A549 treated with GW870086 at 1 μM for 4 hours (cell line): Measurements from ENCODE around the gene ARPC1B. TPM values are rescaled to one million over a fixed set of nuclear protein-coding genes. Genes with fewer than 3 reads are reported as not detected.

ENCODE experiments used
- total RNA-seq: library from RNA; stranded (reverse); fragments of 200-300 nt; extraction: Qiagen RNA extraction; gene quantifications from 5 replicates; pipeline ENCODE4 v1.2.3, GENCODE V29; 2022; ENCODE audit warnings: low read depth

Gene ARPC1B
- 270 to 304 TPM (median 283 TPM) in 5 replicates for total RNA-seq

GRCh38 chr7:99374111-99375064 lies at the start of gene ARPC1B:
TSS of gene ARPC1B (plus strand) at chr7:99374730. CDS start at chr7:99385715, 10,985 bp downstream.

DNA sequence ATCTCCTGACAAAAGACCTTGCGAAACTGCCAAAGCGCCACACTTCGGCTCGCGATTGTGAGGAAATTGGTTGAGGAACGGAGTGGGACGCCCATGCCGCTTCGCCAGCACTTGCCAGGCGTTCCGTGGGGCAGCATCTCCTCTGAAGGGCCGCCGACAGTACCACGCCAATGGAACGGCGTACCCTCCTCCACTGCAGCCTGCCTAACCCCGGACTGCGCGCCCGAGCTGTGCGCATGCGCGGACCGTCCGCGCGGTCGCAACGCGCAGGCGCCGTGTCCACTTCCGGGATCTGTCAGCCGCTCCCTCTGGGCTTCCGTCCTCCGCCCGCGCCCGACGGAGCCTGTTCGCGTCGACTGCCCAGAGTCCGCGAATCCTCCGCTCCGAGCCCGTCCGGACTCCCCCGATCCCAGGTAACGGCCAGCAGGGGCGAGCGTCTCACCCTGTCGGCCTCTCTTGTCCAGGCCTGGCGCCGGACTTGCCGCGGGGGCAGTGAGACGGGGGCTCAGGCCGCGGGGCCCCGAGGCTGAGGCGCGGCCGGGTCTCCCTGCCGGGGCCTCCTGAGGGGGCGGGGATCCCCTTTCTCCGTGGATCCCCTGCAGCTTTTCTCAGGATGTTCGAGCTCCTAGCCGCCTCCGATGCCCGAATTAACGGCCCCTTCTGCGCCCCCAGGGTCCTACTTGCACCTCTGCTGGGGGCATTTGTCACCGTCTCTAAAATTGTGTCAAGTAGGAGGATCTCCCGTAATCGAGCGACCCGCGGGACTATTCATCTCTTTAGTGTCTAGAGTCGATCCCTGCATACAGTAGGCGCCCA lies 48.7 kb upstream of the ARPC1B start, which contains the start of gene ARPC1A:
Gene ARPC1A, plus strand, starts transcription at position 307 of the 816 bp plus-strand sequence. CDS start 7,456 bp downstream, outside the sequence.

GRCh38 chr7:99408379-99409191 lies 34.1 kb downstream of the ARPC1B start, which contains the start of the genes BUD31 and PDAP1:
TSS of gene BUD31 (plus strand) at chr7:99408969. CDS start at chr7:99411093, 2,124 bp downstream.
TSS of gene PDAP1 (minus strand) at chr7:99408597. CDS start at chr7:99408548, 49 bp downstream.

DNA sequence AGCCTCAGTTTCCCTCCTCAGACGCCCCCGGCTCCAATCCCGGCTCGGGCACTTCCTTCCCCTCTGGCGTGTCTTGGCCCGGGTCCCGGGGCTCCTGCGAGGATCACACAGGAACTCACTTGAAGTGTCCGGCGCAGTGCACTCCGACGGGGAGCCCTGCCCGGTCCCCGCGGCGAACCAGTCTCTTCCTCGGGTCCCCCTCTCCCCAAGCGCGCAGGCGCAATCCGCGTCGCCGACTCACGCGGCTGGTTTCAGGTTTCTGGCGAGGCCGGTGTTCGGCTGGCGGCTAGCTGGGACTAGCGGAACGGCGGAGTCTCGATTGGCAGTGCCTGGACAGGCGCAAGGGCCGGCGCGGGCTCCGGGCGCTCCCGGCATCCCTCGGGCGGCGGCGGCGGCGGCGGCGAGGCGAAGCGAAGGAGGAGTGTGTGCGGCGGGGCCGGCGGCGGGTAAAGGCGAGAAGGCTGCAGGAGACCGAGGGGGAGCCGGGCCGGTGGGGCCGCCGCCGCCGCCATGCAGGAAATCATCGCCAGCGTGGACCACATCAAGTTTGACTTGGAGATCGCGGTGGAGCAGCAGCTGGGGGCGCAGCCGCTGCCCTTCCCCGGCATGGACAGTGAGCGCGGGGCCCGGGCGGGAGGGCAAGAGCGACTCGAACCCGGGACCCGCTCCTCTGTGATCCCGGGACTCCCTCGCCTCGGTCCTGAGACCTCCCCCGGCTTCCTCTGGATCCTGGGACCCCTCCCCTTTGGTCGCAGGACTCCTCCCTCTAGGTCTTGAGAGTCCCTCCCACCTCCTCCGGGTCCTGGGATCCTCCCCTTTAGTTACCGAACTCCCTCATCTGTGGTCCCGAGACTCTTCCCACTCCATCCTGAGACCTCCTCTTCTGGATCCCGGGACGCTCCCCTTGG lies 64.3 kb downstream of the ARPC1B start, which contains the start of the genes CPSF4 and PTCD1:
Gene CPSF4, plus strand, starts transcription at position 371 of the 908 bp plus-strand sequence. Its CDS starts 140 bp downstream, at position 511.
Gene PTCD1, minus strand, starts transcription at position 226 of the 908 bp plus-strand sequence. CDS start 3,556 bp downstream, outside the sequence.

Other genes starting within 250 kb of the ARPC1B start
- gene SMURF1, start 230.6 kb upstream of the ARPC1B start, total RNA-seq, result 22.0 to 28.1 TPM (median 25.9 TPM) in 5 replicates
- gene KPNA7, start 166.6 kb upstream of the ARPC1B start, total RNA-seq, result 0.85 to 1.4 TPM (median 1.2 TPM) in 5 replicates
- gene MYH16, start 101.9 kb upstream of the ARPC1B start, total RNA-seq, result 0.32 to 0.70 TPM (median 0.39 TPM) in 5 replicates
- 121 to 134 TPM (median 125 TPM) in 5 replicates for gene ARPC1A, start 48.8 kb upstream of the ARPC1B start, total RNA-seq
- gene PDAP1, start 33.9 kb downstream of the ARPC1B start, total RNA-seq, result 165 to 205 TPM (median 176 TPM) in 5 replicates
- 131 to 155 TPM (median 144 TPM) in 5 replicates for gene BUD31, start 34.2 kb downstream of the ARPC1B start, total RNA-seq
- gene PTCD1, start 64.1 kb downstream of the ARPC1B start, total RNA-seq, result 5.8 to 8.7 TPM (median 7.5 TPM) in 5 replicates
- 32.9 to 43.8 TPM (median 40.8 TPM) in 5 replicates for gene CPSF4, start 64.2 kb downstream of the ARPC1B start, total RNA-seq
- 868 to 1,459 TPM (median 873 TPM) in 5 replicates for gene ATP5MF, start 91.4 kb downstream of the ARPC1B start, total RNA-seq
- gene ZNF789, start 98.2 kb downstream of the ARPC1B start, total RNA-seq, result 6.8 to 11.9 TPM (median 8.2 TPM) in 5 replicates
- gene ZNF394, start 125.6 kb downstream of the ARPC1B start, total RNA-seq, result 15.6 to 21.2 TPM (median 18.3 TPM) in 5 replicates
- gene ZKSCAN5, start 129.9 kb downstream of the ARPC1B start, total RNA-seq, result 9.0 to 9.9 TPM (median 9.2 TPM) in 5 replicates
- 4.9 to 7.0 TPM (median 6.9 TPM) in 5 replicates for gene FAM200A, start 177.4 kb downstream of the ARPC1B start, total RNA-seq
- 52.7 to 61.6 TPM (median 54.2 TPM) in 5 replicates for gene ZNF655, start 183.9 kb downstream of the ARPC1B start, total RNA-seq
- gene TMEM225B, start 223.5 kb downstream of the ARPC1B start, total RNA-seq, result 0.91 to 1.6 TPM (median 1.0 TPM) in 5 replicates
- 8.2 to 10.3 TPM (median 9.1 TPM) in 5 replicates for gene ZSCAN25, start 242.2 kb downstream of the ARPC1B start, total RNA-seq